Natural killer cell treated with Interleukin-12 subunit alpha and Interleukin-12 subunit beta and Interleukin-15 and Interleukin-18, amount 100 ng/mL, for 72 hours (primary cell): ENCODE results near the gene FIBP. TPM values are rescaled to one million over a fixed set of nuclear protein-coding genes. Genes with fewer than 3 reads are reported as not detected.

Experiments
- ATAC-seq, 2 donors: fragments of 150-1000 bp; cut with Tn5 transposase in 1 of 2; sonication (Bioruptor Pico), chemical (Tn5 transposase) in 1 of 2; 2 replicates each; pipeline ENCODE4 v1.10.0; 2021
- DNase-seq: peaks from one replicate; pipeline ENCODE4 v3.0.0; 2022; ENCODE audit warnings: low spot score
- H3K27ac Mint-ChIP-seq, 2 donors: 1 replicate in 1 of 2; 2 replicates in 1 of 2; pipeline ENCODE4 v1.8.0; 2022; ENCODE audit warnings: mixed read lengths in 2 of 2, mild to moderate bottlenecking in 1 of 2, moderate library complexity in 1 of 2
- H3K27me3 Mint-ChIP-seq, 2 donors: 1 replicate in 1 of 2; 2 replicates in 1 of 2; pipeline ENCODE4 v1.8.0; 2022; ENCODE audit warnings: mixed read lengths in 2 of 2
- H3K36me3 Mint-ChIP-seq: one replicate; pipeline ENCODE4 v1.8.0; 2022; ENCODE audit warnings: mixed read lengths
- H3K4me1 Mint-ChIP-seq, 2 donors: 1 replicate in 1 of 2; 2 replicates in 1 of 2; pipeline ENCODE4 v1.8.0; 2022; ENCODE audit warnings: low read depth in 2 of 2, mixed read lengths in 2 of 2, mild to moderate bottlenecking in 1 of 2
- H3K4me3 Mint-ChIP-seq: one replicate; pipeline ENCODE4 v1.8.0; 2022; ENCODE audit warnings: mixed read lengths
- H3K9me3 Mint-ChIP-seq: 2 replicates; pipeline ENCODE4 v1.8.0; 2022; ENCODE audit warnings: mixed read lengths
- total RNA-seq, 2 donors: library from RNA; stranded (reverse); gene quantifications; one replicate each; pipeline ENCODE4 v1.2.3, GENCODE V29; 2022

FIBP gene
- total RNA-seq, 2 donors from 2014 or later: 76.6 to 157 TPM

DNA sequence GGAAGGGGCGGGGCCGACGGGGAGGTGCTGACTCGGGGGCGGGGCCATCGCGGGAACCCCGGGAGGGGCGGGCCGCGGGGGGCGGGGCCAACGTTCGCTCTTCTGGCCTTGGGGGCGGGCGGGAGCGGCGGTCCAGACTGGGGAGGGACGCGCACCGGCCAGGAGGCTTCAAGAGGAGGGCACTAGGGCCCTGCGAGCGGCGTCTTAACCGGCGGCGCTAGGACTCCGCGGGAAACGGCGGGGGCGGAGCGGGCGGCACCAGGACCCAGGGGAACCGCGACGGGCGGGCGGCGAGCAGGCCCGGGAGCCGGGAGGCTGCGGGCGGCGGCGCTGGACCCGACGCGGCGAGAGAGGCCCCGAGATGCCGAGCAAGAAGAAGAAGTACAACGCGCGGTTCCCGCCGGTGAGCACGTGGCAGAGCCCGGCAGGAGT lies 30.9 kb upstream of the FIBP start, which contains the start of gene DRAP1:
Gene DRAP1 (plus strand): TSS at position 286 of the 432 bp plus-strand sequence. CDS start 76 bp downstream, at position 362.
- DNase-seq (peak; percentile 99), ATAC-seq (peak; percentile 96)
- no peaks in the 10 kb centered on the region for H3K9me3 Mint-ChIP-seq
- peak within 1 kb of the TSS; percentile 75 to 78 for H3K27ac Mint-ChIP-seq
- H3K27me3 Mint-ChIP-seq: no peaks in the 10 kb centered on the region
- peak within 1 kb of the TSS; percentile 90 for H3K4me3 Mint-ChIP-seq
- no peaks in the 10 kb centered on the region for H3K36me3 Mint-ChIP-seq
- H3K4me1 Mint-ChIP-seq: peaks cover 21 to 29% of the 10 kb centered on the region in 2 donors

- H3K27ac Mint-ChIP-seq: peak within 1 kb of the TSS; percentile 75 to 78
- no peaks in the 10 kb centered on the region for H3K36me3 Mint-ChIP-seq
- DNase-seq (no peak), ATAC-seq (peak in 1 of 2 donors; percentile 86)
- peak within 1 kb of the TSS; percentile 90 for H3K4me3 Mint-ChIP-seq
- no peaks in the 10 kb centered on the region for H3K27me3 Mint-ChIP-seq
- peaks cover 21 to 29% of the 10 kb centered on the region in 2 donors for H3K4me1 Mint-ChIP-seq
- H3K9me3 Mint-ChIP-seq: no peaks in the 10 kb centered on the region
Measured at GRCh38 chr11:65918211-65919140, 30.2 kb upstream of the FIBP start, which contains the start of gene C11orf68. C11orf68 (minus strand) TSS chr11:65919062; CDS start chr11:65919031, 31 bp downstream.

GRCh38 chr11:65917434-65918210 lies 29.4 kb upstream of the FIBP start:
- Mint-ChIP-seq H3K36me3 (no peaks in the 10 kb centered on the region), H3K27me3 (no peaks in the 10 kb centered on the region), H3K4me3 (peak overlapping the region; percentile 90), H3K27ac (peak overlapping the region; percentile 75 to 78), H3K9me3 (no peaks in the 10 kb centered on the region), H3K4me1 (peaks cover 21 to 26% of the 10 kb centered on the region in 2 donors)
- ATAC-seq (no peak), DNase-seq (no peak)

GRCh38 chr11:65917077-65917433 lies 28.8 kb upstream of the FIBP start:
- H3K27me3 Mint-ChIP-seq: no peaks in the 10 kb centered on the region
- peaks cover 21 to 24% of the 10 kb centered on the region in 2 donors for H3K4me1 Mint-ChIP-seq
- ATAC-seq (no peak), DNase-seq (no peak)
- peak overlapping the region; percentile 59 for H3K4me3 Mint-ChIP-seq
- H3K9me3 Mint-ChIP-seq: no peaks in the 10 kb centered on the region
- H3K27ac Mint-ChIP-seq: peak overlapping the region; percentile 47 to 72
- H3K36me3 Mint-ChIP-seq: no peaks in the 10 kb centered on the region

DNA sequence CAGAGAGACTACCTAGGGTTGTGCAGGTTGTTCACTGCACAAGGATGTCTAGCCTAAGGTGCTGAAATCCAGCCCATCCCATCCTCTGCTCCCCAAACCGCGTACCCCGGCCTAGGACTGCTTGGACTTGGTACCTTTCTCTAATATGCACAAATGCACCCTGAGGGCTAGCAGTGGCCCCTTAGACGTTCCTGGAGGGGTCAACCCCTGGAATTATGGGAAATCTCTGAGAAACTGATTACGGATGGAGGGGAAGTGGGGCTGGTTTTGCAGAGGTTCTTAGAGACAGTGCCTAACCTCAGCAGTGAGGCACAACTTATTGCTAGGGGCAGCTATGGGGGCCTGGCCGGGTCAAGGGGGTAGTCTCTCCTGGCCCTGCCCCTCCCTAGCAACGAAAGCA lies 28.1 kb upstream of the FIBP start:
- H3K4me3 Mint-ChIP-seq: peak overlapping the region; percentile 59

GRCh38 chr11:65915821-65916251 lies 27.6 kb upstream of the FIBP start:
- Mint-ChIP-seq H3K27ac (no peak overlapping the region), H3K4me3 (no peak overlapping the region), H3K9me3 (no peaks in the 10 kb centered on the region), H3K36me3 (no peaks in the 10 kb centered on the region), H3K4me1 (peaks cover 21 to 23% of the 10 kb centered on the region in 2 donors), H3K27me3 (no peaks in the 10 kb centered on the region)
- DNase-seq (no peak), ATAC-seq (no peak)

More for the DNA sequence above, 28.1 kb upstream of the FIBP start:
- Mint-ChIP-seq H3K36me3 (no peaks in the 10 kb centered on the region), H3K4me1 (peaks cover 21 to 23% of the 10 kb centered on the region in 2 donors), H3K27ac (peak overlapping the region; percentile 47 to 72), H3K9me3 (no peaks in the 10 kb centered on the region), H3K27me3 (no peaks in the 10 kb centered on the region)
- ATAC-seq (no peak), DNase-seq (no peak)

DNA sequence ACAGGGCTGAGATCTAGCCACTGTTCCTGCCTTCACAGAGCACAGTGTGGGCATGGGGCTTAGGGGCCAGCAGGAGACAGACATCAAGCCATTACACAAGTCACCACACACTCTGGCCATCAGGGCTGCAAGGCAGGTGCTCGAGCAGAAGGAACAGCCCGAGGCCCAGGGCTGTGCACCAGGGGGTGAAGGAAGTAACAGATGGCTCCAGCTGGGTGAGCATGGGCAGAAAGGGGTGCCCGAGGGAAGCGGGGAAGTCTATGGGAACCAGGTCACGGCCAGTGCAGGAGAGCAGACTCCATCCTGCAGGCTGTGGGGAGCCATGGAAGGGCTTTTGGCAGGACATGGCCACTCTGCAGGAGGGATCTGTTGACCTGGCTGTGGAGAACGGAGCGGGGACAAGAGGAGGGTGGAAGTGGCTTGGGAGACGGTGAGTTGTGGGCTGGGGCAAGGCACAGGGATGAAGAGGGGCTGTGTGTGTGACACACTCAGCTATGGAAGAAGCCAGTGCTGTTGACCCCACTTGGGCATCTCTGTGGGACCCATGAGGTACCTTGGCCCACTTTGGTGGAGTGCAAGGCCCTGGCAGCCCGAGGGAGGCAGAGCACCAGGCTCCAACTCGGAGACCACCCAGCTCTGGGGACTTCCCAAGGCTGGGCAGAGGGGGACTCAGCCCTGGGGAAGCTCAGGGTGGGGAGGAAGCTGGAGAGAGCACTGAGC lies 27.0 kb upstream of the FIBP start:
- Mint-ChIP-seq H3K9me3 (no peaks in the 10 kb centered on the region), H3K4me1 (peaks cover 21 to 23% of the 10 kb centered on the region in 2 donors), H3K27me3 (no peaks in the 10 kb centered on the region), H3K36me3 (no peaks in the 10 kb centered on the region), H3K27ac (peak overlapping the region in 1 of 2 donors; percentile 80), H3K4me3 (no peak overlapping the region)
- DNase-seq (no peak), ATAC-seq (no peak)

DNA sequence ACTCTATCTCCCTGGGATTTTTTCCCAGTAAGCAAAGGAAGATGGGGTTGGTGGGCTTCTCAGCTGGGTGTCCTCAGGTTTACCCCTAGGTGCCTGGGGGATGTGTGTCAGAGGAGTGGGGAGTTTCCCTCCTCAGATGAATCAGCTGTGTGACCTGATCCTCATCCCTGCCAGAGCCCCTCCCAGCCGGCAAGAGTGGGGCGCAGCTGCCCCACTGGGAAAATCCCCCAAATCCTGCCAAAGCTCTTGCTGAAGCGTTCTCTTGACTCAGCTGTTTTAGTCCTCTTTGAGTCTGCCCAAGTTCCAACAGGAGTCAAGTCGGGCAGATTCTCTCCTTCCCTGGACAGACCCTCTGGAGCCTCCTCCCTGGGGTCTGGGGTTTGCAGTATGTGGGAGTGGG lies 24.6 kb upstream of the FIBP start:
- ATAC-seq (no peak), DNase-seq (no peak)
- Mint-ChIP-seq H3K36me3 (no peaks in the 10 kb centered on the region), H3K4me1 (peaks cover 21 to 26% of the 10 kb centered on the region in 2 donors), H3K27me3 (peaks cover 0 to 2% of the 10 kb centered on the region in 2 donors), H3K9me3 (no peaks in the 10 kb centered on the region), H3K4me3 (no peak overlapping the region), H3K27ac (no peak overlapping the region)

- no peaks in the 10 kb centered on the region for H3K36me3 Mint-ChIP-seq
- DNase-seq: no peak
- H3K27me3 Mint-ChIP-seq: peaks cover 0 to 2% of the 10 kb centered on the region in 2 donors
- H3K4me1 Mint-ChIP-seq: peaks cover 17 to 22% of the 10 kb centered on the region in 2 donors
- H3K9me3 Mint-ChIP-seq: no peaks in the 10 kb centered on the region
- H3K27ac Mint-ChIP-seq: no peak overlapping the region
- no peak for ATAC-seq
- no peak overlapping the region for H3K4me3 Mint-ChIP-seq
Measured at GRCh38 chr11:65911682-65912568, 23.7 kb upstream of the FIBP start.

DNA sequence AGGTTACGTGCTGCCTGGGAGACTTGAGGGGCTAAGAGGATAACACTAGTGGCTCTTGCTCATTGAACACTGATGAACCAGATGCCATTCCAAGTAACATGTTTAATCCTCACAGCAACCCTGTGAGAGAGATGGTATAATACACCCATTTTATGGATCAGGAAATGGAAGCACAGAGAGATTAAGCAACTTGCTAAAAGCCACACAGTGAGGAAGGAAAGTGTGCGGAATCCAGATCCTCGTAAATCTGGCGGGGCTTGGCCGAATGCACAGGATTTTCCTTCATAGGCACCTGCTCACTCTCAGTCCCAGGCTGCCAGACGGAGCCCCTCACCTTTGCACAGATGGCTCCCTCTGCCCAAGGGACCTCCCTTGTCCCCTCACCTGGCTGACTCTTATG lies 19.6 kb upstream of the FIBP start:
- no peak overlapping the region for H3K4me3 Mint-ChIP-seq
- DNase-seq (no peak), ATAC-seq (no peak)
- H3K4me1 Mint-ChIP-seq: peaks cover 0 to 4% of the 10 kb centered on the region in 2 donors
- H3K9me3 Mint-ChIP-seq: no peaks in the 10 kb centered on the region
- H3K27me3 Mint-ChIP-seq: peaks cover 0 to 2% of the 10 kb centered on the region in 2 donors
- H3K27ac Mint-ChIP-seq: no peak overlapping the region
- H3K36me3 Mint-ChIP-seq: no peaks in the 10 kb centered on the region

GRCh38 chr11:65906602-65907001 lies 18.3 kb upstream of the FIBP start:
- no peak for DNase-seq
- no peak overlapping the region for H3K27ac Mint-ChIP-seq
- ATAC-seq: no peak
- peaks cover 0 to 2% of the 10 kb centered on the region in 2 donors for H3K27me3 Mint-ChIP-seq
- peaks cover 11 to 12% of the 10 kb centered on the region in 2 donors for H3K4me1 Mint-ChIP-seq
- H3K9me3 Mint-ChIP-seq: no peaks in the 10 kb centered on the region
- no peak overlapping the region for H3K4me3 Mint-ChIP-seq
- H3K36me3 Mint-ChIP-seq: no peaks in the 10 kb centered on the region

DNA sequence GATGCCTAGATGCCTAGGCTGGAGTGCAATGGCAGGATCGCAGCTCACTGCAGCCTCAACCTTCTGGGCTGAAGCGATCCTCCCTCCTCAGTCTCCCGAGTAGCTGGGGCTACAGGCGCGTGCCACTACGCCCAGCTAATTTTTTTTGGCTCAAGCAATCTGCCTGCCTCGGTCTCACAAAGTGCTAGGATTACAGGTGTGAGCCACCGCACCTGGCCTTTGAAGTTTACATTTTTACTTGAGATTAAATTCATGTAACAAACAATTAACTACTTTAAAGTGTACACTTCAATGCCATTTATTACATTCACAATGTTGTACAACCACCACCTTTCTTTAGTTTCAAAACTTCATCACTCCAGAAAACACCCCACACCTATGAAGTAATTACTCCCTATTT lies 15.4 kb upstream of the FIBP start:
- Mint-ChIP-seq H3K4me3 (no peak overlapping the region), H3K36me3 (no peaks in the 10 kb centered on the region), H3K4me1 (peaks cover 17 to 24% of the 10 kb centered on the region in 2 donors), H3K27me3 (no peaks in the 10 kb centered on the region), H3K27ac (peak overlapping the region in 1 of 2 donors; percentile 36), H3K9me3 (no peaks in the 10 kb centered on the region)
- DNase-seq: no peak
- ATAC-seq: no peak
